K562 (cell line): ENCODE measurements around the gene XYLB. TPM values are rescaled to one million over a fixed set of nuclear protein-coding genes. Genes with fewer than 3 reads are reported as not detected.

ENCODE experiments used
- ARHGAP35 ChIP-seq: fragments of 450-650 bp; IDR thresholded peaks from 2 replicates; pipeline ENCODE4 v1.6.1; 2018; ENCODE audit not compliant: partially characterized antibody
- ARNT ChIP-seq, 2 experiments: fragments of 450-650 bp; IDR thresholded peaks; 2 replicates each; pipeline ENCODE4 v1.6.1; 2016; ENCODE audit warnings: mild to moderate bottlenecking in 1 of 2
- CBFA2T2 ChIP-seq: fragments of 450-650 bp; conservative IDR thresholded peaks from 2 replicates; pipeline ENCODE4 v1.6.1; 2017; ENCODE audit warnings: mild to moderate bottlenecking
- CREBBP ChIP-seq: IDR thresholded peaks from one replicate; pipeline ENCODE4 v1.6.1; 2012; ENCODE audit warnings: low read depth, mild to moderate bottlenecking, control low read depth, inconsistent platforms, low read length
- ELF4 ChIP-seq: fragments of 450-650 bp; formaldehyde crosslinking; IDR thresholded peaks from 2 replicates; pipeline ENCODE4 v1.4.0; 2022; ENCODE audit warnings: missing genetic modification characterization
- GTF2F1 ChIP-seq: IDR thresholded peaks from 2 replicates; pipeline ENCODE4 v1.6.1; 2011; ENCODE audit warnings: low read depth, low read length, improper control_type of control experiment
- HSF4 ChIP-seq: fragments of 250-450 bp; sonication (Bioruptor Pico); IDR thresholded peaks from 2 replicates; pipeline ENCODE4 v2.1.2; 2022; ENCODE audit warnings: mild to moderate bottlenecking, moderate library complexity, borderline replicate concordance
- RUNX1 ChIP-seq: sonication (generic); IDR thresholded peaks from 2 replicates; pipeline ENCODE4 v1.6.1; 2016; ENCODE audit warnings: antibody characterized with exemption, low read depth
- TBP ChIP-seq: optimal IDR thresholded peaks from 2 replicates; pipeline ENCODE3; 2011; ENCODE audit warnings: low read depth, low read length, improper control_type of control experiment
- UBTF ChIP-seq, 2 experiments: IDR thresholded peaks; 2 replicates each; pipeline ENCODE4 v1.6.1; 2012; ENCODE audit warnings: improper control_type of control experiment in 2 of 2, low read depth in 2 of 2, low read length in 2 of 2, borderline replicate concordance in 1 of 2
- WHSC1 ChIP-seq: IDR thresholded peaks from one replicate; pipeline ENCODE4 v1.6.1; 2012; ENCODE audit warnings: low read length, control low read depth, inconsistent platforms
- ZC3H11A ChIP-seq: IDR thresholded peaks from 2 replicates; pipeline ENCODE4 v1.6.1; 2012; ENCODE audit warnings: low read depth, low read length, improper control_type of control experiment
- ZNF764 ChIP-seq: fragments of 250-450 bp; sonication (Bioruptor Pico); IDR thresholded peaks from 2 replicates; pipeline ENCODE4 v1.4.0; 2020; ENCODE audit warnings: low read depth, mild to moderate bottlenecking, moderate library complexity
- polyA plus RNA-seq, 8 experiments: library from polyadenylated mRNA; depleted of rRNA in 4 of 8; stranded (reverse) in 5 of 8; unstranded in 3 of 8; fragments of >200 nt; fragmentation: Nextera tagmentation in 2 of 8; fragmentation: Illumina TruSeq in 1 of 8; extraction: Ambion mirVana in 2 of 8; extraction: Trizol in 1 of 8; gene quantifications; 2 replicates each; pipeline versions ENCODE4 v1.2.1 to v1.2.3, GENCODE V29; 2011 to 2014; ENCODE audit warnings: inconsistent platforms in 1 of 8, missing spikeins in 1 of 8
- total RNA-seq, 7 experiments: library from RNA; depleted of rRNA in 6 of 7; stranded (reverse); fragments of >200 nt in 6 of 7; fragmentation: Illumina TruSeq in 2 of 7; extraction: Trizol in 2 of 7; gene quantifications; 2 replicates each; pipeline versions ENCODE4 v1.2.1 to v1.2.3, GENCODE V29; 2011 to 2021; ENCODE audit warnings: low replicate concordance in 1 of 7

XYLB gene
- total and polyA plus RNA-seq, 9 of the 15 experiments (the other 6 are each of a cell fraction or from before 2014, with no cell fraction given): 4.0 to 20.2 (median 13.2) TPM

- TF ChIP-seq HSF4 (CRISPR knock-in tag): no peak
- TF ChIP-seq CREBBP: no peak
- no peak for TF ChIP-seq ZNF764 (CRISPR knock-in tag)
- TF ChIP-seq GTF2F1: no peak
- no peak for TF ChIP-seq TBP
- TF ChIP-seq ELF4 (CRISPR knock-in tag): no peak
- no peak for TF ChIP-seq UBTF (IDR thresholded peaks at IDR 0.05; ENCODE audit: borderline replicate concordance in 1 of 2, low read depth in 2 of 2, low read length in 2 of 2)
- TF ChIP-seq WHSC1: peak; percentile 46
- no peak for TF ChIP-seq ARHGAP35
- TF ChIP-seq ARNT (IDR thresholded peaks at IDR 0.05): no peak
- TF ChIP-seq RUNX1: no peak
- no peak for TF ChIP-seq CBFA2T2
- TF ChIP-seq ZC3H11A: no peak
Observed at GRCh38 chr3:38354588-38355330, 8.2 kb downstream of the XYLB start (continued).
